SK-MEL-5 (cell line): ENCODE data around the gene PSME4. TPM values are rescaled to one million over a fixed set of nuclear protein-coding genes. Genes with fewer than 3 reads are reported as not detected.
"Not testable (repeated sequence)": the region's sequence is repeated elsewhere in the genome, so short reads cannot be mapped to it uniquely, and the experiment has no call there.

Experiments used
- DNase-seq: peaks from one replicate; pipeline ENCODE4 v3.0.0-alpha.2; 2016; ENCODE audit warnings: low read depth, low spot score
- in situ Hi-C: cut with HindIII; loops from 2 replicates; pipeline ENCODE4 v1.10.0; 2016; ENCODE audit warnings: low sequenced_read_pairs, high pct_unique_total_duplicates, low pct_unique_long_range_greater_than_20kb
- small RNA-seq, 2 experiments: library from RNA; depleted of rRNA; stranded (forward); fragments of <200 nt; gene quantifications; one replicate each; pipeline ENCODE3, GENCODE V24; 2014
- total RNA-seq: library from RNA; depleted of rRNA; stranded (reverse); fragments of >200 nt; shearing (Covaris generic); gene quantifications from 2 replicates; pipeline ENCODE4 v1.2.3, GENCODE V29; 2014; rRNA removed

The PSME4 gene
- total RNA-seq, 1 experiment from 2014 or later: 40.4 TPM

- in situ Hi-C loops: no loop called here
- DNase-seq: peak; percentile 98
These were observed 144.0 kb downstream of the PSME4 start for GRCh38 chr2:53826587-53827397.

- in situ Hi-C loops: no loop called here
- DNase-seq: no peak
These were observed 144.8 kb downstream of the PSME4 start for GRCh38 chr2:53826030-53826410.

GRCh38 chr2:53823639-53824038 lies 147.2 kb downstream of the PSME4 start:
- in situ Hi-C loops: not testable (repeated sequence)

GRCh38 chr2:53821810-53822209 lies 149.0 kb downstream of the PSME4 start:
- DNase-seq: no peak
- in situ Hi-C loops: no loop called here

More at GRCh38 chr2:53823639-53824038, 147.2 kb downstream of the PSME4 start:
- DNase-seq: peak; percentile 62

- DNase-seq: no peak
- in situ Hi-C loops: no loop called here
These were observed 150.1 kb downstream of the PSME4 start for GRCh38 chr2:53820711-53821110.

- in situ Hi-C loops: no loop called here
- no peak for DNase-seq
These were observed 150.7 kb downstream of the PSME4 start for GRCh38 chr2:53820048-53820447.

- DNase-seq: no peak
- in situ Hi-C loops: no loop called here
These were observed 151.2 kb downstream of the PSME4 start for GRCh38 chr2:53819634-53820033.

- DNase-seq: no peak
- in situ Hi-C loops: no loop called here
These were observed 151.8 kb downstream of the PSME4 start for GRCh38 chr2:53818854-53819435.

Small RNA genes within 50 kb of the gene (small RNA-seq; reads per million reads assigned to genes)
- 0 reads per million in 2 experiments for gene MIR3682

Other genes with a start within 250 kb of the PSME4 start
- gene CHAC2, start 203.2 kb downstream of the PSME4 start, total RNA-seq: 7.4 and 8.1 TPM in 2 replicates
- gene ASB3, start 184.0 kb downstream of the PSME4 start, total RNA-seq: 27.9 and 31.6 TPM in 2 replicates
- gene ERLEC1, start 183.9 kb downstream of the PSME4 start, total RNA-seq: 162 and 196 TPM in 2 replicates
- gene GPR75, start 111.0 kb downstream of the PSME4 start, total RNA-seq: 0.53 and 0.83 TPM in 2 replicates
- gene ACYP2, start 144.6 kb upstream of the PSME4 start, total RNA-seq: 2.6 and 5.0 TPM in 2 replicates